Measurements from ENCODE around the gene NPR1.

Gene NPR1

GRCh38 chr1:153658400-153659174 lies 19.9 kb upstream of the NPR1 start, which contains the start of gene SNAPIN:
Gene SNAPIN (plus strand): TSS chr1:153658703. CDS start chr1:153658744, 41 bp downstream.
- Histone ChIP-seq H3K9ac (ENCODE audit: low read length) (peak within 1 kb of the TSS; percentile 80), H3K27me3 (ENCODE audit: low read depth, low read length) (no peaks in the 10 kb centered on the region), H3K9me3 (ENCODE audit: insufficient read depth, low read length) (no peaks in the 10 kb centered on the region), H2AFZ (ENCODE audit: low read depth, low read length) (peak within 1 kb of the TSS; percentile 84), H3K4me1 (ENCODE audit: low read length) (peaks cover 13% of the 10 kb centered on the region), H3K4me3 (ENCODE audit: low read length) (peak within 1 kb of the TSS; percentile 83), H3K36me3 (replicated peaks; ENCODE audit: low read depth, low read length) (peaks cover 28% of the 10 kb centered on the region), H3K79me2 (ENCODE audit: low read length) (peaks cover 16% of the 10 kb centered on the region), H4K20me1 (ENCODE audit: insufficient read depth, low read length) (no peaks in the 10 kb centered on the region), H3K4me2 (ENCODE audit: low read length) (peak within 1 kb of the TSS; percentile 76), H3K27ac (ENCODE audit: low read length) (peak within 1 kb of the TSS; percentile 75)
- TF ChIP-seq CTCF (IDR thresholded peaks at IDR 0.05; ENCODE audit: low read depth, low read length) (no peak), EZH2phosphoT487 (IDR thresholded peaks at IDR 0.05; ENCODE audit: low read depth) (no peak)

- Histone ChIP-seq H3K27me3 (ENCODE audit: low read depth, low read length) (no peaks in the 10 kb centered on the region), H3K4me2 (ENCODE audit: low read length) (peak overlapping the region; percentile 76), H3K36me3 (replicated peaks; ENCODE audit: low read depth, low read length) (peaks cover 34% of the 10 kb centered on the region), H2AFZ (ENCODE audit: low read depth, low read length) (no peak overlapping the region), H3K4me3 (ENCODE audit: low read length) (peak overlapping the region; percentile 83), H3K9me3 (ENCODE audit: insufficient read depth, low read length) (no peaks in the 10 kb centered on the region), H3K27ac (ENCODE audit: low read length) (peak overlapping the region; percentile 75), H3K79me2 (ENCODE audit: low read length) (peaks cover 16% of the 10 kb centered on the region), H3K4me1 (ENCODE audit: low read length) (peaks cover 13% of the 10 kb centered on the region), H3K9ac (ENCODE audit: low read length) (peak overlapping the region; percentile 80), H4K20me1 (ENCODE audit: insufficient read depth, low read length) (no peaks in the 10 kb centered on the region)
- no peak for TF ChIP-seq CTCF (IDR thresholded peaks at IDR 0.05; ENCODE audit: low read depth, low read length)
- TF ChIP-seq EZH2phosphoT487 (IDR thresholded peaks at IDR 0.05; ENCODE audit: low read depth), result no peak
These were observed 19.3 kb upstream of the NPR1 start for GRCh38 chr1:153659175-153659534.

GRCh38 chr1:153659656-153660055 lies 18.8 kb upstream of the NPR1 start:
- Histone ChIP-seq H3K4me1 (ENCODE audit: low read length) (peaks cover 13% of the 10 kb centered on the region), H3K79me2 (ENCODE audit: low read length) (peaks cover 16% of the 10 kb centered on the region), H3K4me3 (ENCODE audit: low read length) (peak overlapping the region; percentile 83), H2AFZ (ENCODE audit: low read depth, low read length) (no peak overlapping the region), H4K20me1 (ENCODE audit: insufficient read depth, low read length) (no peaks in the 10 kb centered on the region), H3K27me3 (ENCODE audit: low read depth, low read length) (no peaks in the 10 kb centered on the region), H3K9me3 (ENCODE audit: insufficient read depth, low read length) (no peaks in the 10 kb centered on the region), H3K4me2 (ENCODE audit: low read length) (peak overlapping the region; percentile 76), H3K27ac (ENCODE audit: low read length) (no peak overlapping the region), H3K36me3 (replicated peaks; ENCODE audit: low read depth, low read length) (peaks cover 39% of the 10 kb centered on the region), H3K9ac (ENCODE audit: low read length) (peak overlapping the region; percentile 80)
- TF ChIP-seq EZH2phosphoT487 (IDR thresholded peaks at IDR 0.05; ENCODE audit: low read depth) (no peak), CTCF (IDR thresholded peaks at IDR 0.05; ENCODE audit: low read depth, low read length) (no peak)

GRCh38 chr1:153661111-153661708 lies 17.3 kb upstream of the NPR1 start:
- H3K27me3 ChIP-seq (ENCODE audit: low read depth, low read length), result no peaks in the 10 kb centered on the region
- H3K27ac ChIP-seq (ENCODE audit: low read length), result no peak overlapping the region
- H3K9ac ChIP-seq (ENCODE audit: low read length), result no peak overlapping the region
- no peak overlapping the region for H3K4me3 ChIP-seq (ENCODE audit: low read length)
- H2AFZ ChIP-seq (ENCODE audit: low read depth, low read length), result no peak overlapping the region
- H3K4me1 ChIP-seq (ENCODE audit: low read length), result peaks cover 13% of the 10 kb centered on the region
- H3K9me3 ChIP-seq (ENCODE audit: insufficient read depth, low read length), result no peaks in the 10 kb centered on the region
- TF ChIP-seq CTCF (IDR thresholded peaks at IDR 0.05; ENCODE audit: low read depth, low read length) (no peak), EZH2phosphoT487 (IDR thresholded peaks at IDR 0.05; ENCODE audit: low read depth) (no peak)
- H3K36me3 ChIP-seq (replicated peaks; ENCODE audit: low read depth, low read length), result peaks cover 51% of the 10 kb centered on the region
- H3K4me2 ChIP-seq (ENCODE audit: low read length), result no peak overlapping the region
- H4K20me1 ChIP-seq (ENCODE audit: insufficient read depth, low read length), result no peaks in the 10 kb centered on the region
- peaks cover 16% of the 10 kb centered on the region for H3K79me2 ChIP-seq (ENCODE audit: low read length)
